Dedifferentiated amniotic fluid mesenchymal stem cell (primary cell): ENCODE results near the gene NOC2L.
"Not testable (repeated sequence)": the region's sequence is repeated elsewhere in the genome, so short reads cannot be mapped to it uniquely, and the experiment has no call there.

ENCODE experiments used
- DNase-seq: peaks from one replicate; pipeline ENCODE4 v3.0.0-alpha.2; 2016; ENCODE audit errors: extremely low spot score

The NOC2L gene

GRCh38 chr1:958823-959730 lies at the start of gene NOC2L:
Gene NOC2L, minus strand, starts transcription at chr1:959256. Its CDS starts 16 bp downstream, at chr1:959240.
- peak; percentile 82 for DNase-seq

- DNase-seq, result no peak
Observed at GRCh38 chr1:1006305-1007159, 47.5 kb upstream of the NOC2L start.

- no peak for DNase-seq
Observed at GRCh38 chr1:1005774-1006304, 46.8 kb upstream of the NOC2L start.

GRCh38 chr1:1004780-1005697 lies 46.0 kb upstream of the NOC2L start:
- DNase-seq, result no peak

- DNase-seq, result no peak
Observed at GRCh38 chr1:1004420-1004779, 45.3 kb upstream of the NOC2L start.

- DNase-seq, result no peak
Observed at GRCh38 chr1:1003618-1004419, 44.8 kb upstream of the NOC2L start.

- DNase-seq, result no peak
Observed at GRCh38 chr1:1001057-1001783, 42.2 kb upstream of the NOC2L start.

- DNase-seq, result peak; percentile 54
Observed at GRCh38 chr1:1000357-1001056, 41.5 kb upstream of the NOC2L start.

GRCh38 chr1:999725-1000356 lies 40.8 kb upstream of the NOC2L start, which contains the start of gene HES4:
Gene HES4, minus strand, starts transcription at chr1:1000097. Its CDS starts 124 bp downstream, at chr1:999973.
- peak; percentile 83 for DNase-seq

GRCh38 chr1:998995-999724 lies 40.1 kb upstream of the NOC2L start:
- no peak for DNase-seq

- DNase-seq, result no peak
Observed at GRCh38 chr1:998745-998994, 39.6 kb upstream of the NOC2L start.

- DNase-seq, result no peak
Observed at GRCh38 chr1:997993-998744, 39.1 kb upstream of the NOC2L start.

- DNase-seq, result no peak
Observed at GRCh38 chr1:997713-997992, 38.6 kb upstream of the NOC2L start.

- no peak for DNase-seq
Observed at GRCh38 chr1:996851-997712, 38.0 kb upstream of the NOC2L start.

- no peak for DNase-seq
Observed at GRCh38 chr1:995665-996633, 36.9 kb upstream of the NOC2L start.

GRCh38 chr1:994546-994945 lies 35.5 kb upstream of the NOC2L start:
- DNase-seq, result not testable (repeated sequence)
